SJCRH30 (cell line): ENCODE results near the gene ENPP3. TPM values are rescaled to one million over a fixed set of nuclear protein-coding genes. Genes with fewer than 3 reads are reported as not detected.
A peak's percentile ranks its signal among the peaks of the same experiment; 100 is the strongest.
"Not testable (repeated sequence)": the region's sequence is repeated elsewhere in the genome, so short reads cannot be mapped to it uniquely, and the experiment has no call there.

ENCODE experiments used
- DNase-seq, 2 experiments: peaks; one replicate each; pipeline ENCODE4 v3.0.0-alpha.2; 2015 to 2020
- H3K27ac ChIP-seq: fragments of 250-450 bp; sonication (Bioruptor Pico); 2 replicates; pipeline ENCODE4 v1.5.1; 2020; ENCODE audit warnings: mild to moderate bottlenecking, moderate library complexity
- H3K27me3 ChIP-seq: fragments of 250-450 bp; sonication (Bioruptor Pico); 2 replicates; pipeline ENCODE4 v1.5.1; 2020; ENCODE audit warnings: mild to moderate bottlenecking, moderate library complexity
- H3K36me3 ChIP-seq: fragments of 250-450 bp; sonication (Bioruptor Pico); 2 replicates; pipeline ENCODE4 v1.5.1; 2020; ENCODE audit warnings: mild to moderate bottlenecking, moderate library complexity
- H3K4me1 ChIP-seq: fragments of 250-450 bp; sonication (Bioruptor Pico); 2 replicates; pipeline ENCODE4 v1.5.1; 2020; ENCODE audit warnings: mild to moderate bottlenecking, moderate library complexity
- H3K4me3 ChIP-seq: fragments of 250-450 bp; sonication (Bioruptor Pico); 2 replicates; pipeline ENCODE4 v1.5.1; 2020; ENCODE audit warnings: mild to moderate bottlenecking, moderate library complexity
- H3K9me3 ChIP-seq: fragments of 250-450 bp; sonication (Bioruptor Pico); replicated peaks from 2 replicates; pipeline ENCODE4 v1.5.1; 2020; ENCODE audit warnings: mild to moderate bottlenecking, moderate library complexity
- total RNA-seq: library from RNA; depleted of rRNA; stranded (reverse); fragments of >200 nt; shearing (Covaris generic); gene quantifications from 2 replicates; pipeline ENCODE4 v1.2.3, GENCODE V29; 2014

Gene ENPP3
- total RNA-seq, 1 experiment from 2014 or later, result 1.1 TPM

GRCh38 chr6:131688286-131688685, 51.2 kb downstream of the ENPP3 start:
- H3K36me3 ChIP-seq, result no peaks in the 10 kb centered on the region; the same call in 1 of the 2 replicates
- no peaks in the 10 kb centered on the region for H3K9me3 ChIP-seq
- no peaks in the 10 kb centered on the region for H3K27me3 ChIP-seq
- DNase-seq, result no peak
- no peak overlapping the region for H3K27ac ChIP-seq
- H3K4me3 ChIP-seq, result no peak overlapping the region
- no peaks in the 10 kb centered on the region for H3K4me1 ChIP-seq

- Histone ChIP-seq H3K9me3 (no peaks in the 10 kb centered on the region), H3K27me3 (no peaks in the 10 kb centered on the region), H3K27ac (no peak overlapping the region), H3K36me3 (no peaks in the 10 kb centered on the region; the same call in 1 of the 2 replicates), H3K4me1 (no peaks in the 10 kb centered on the region), H3K4me3 (no peak overlapping the region)
- DNase-seq, result no peak
These were observed 54.9 kb downstream of the ENPP3 start for GRCh38 chr6:131692031-131692430.

GRCh38 chr6:131692589-131692988, 55.5 kb downstream of the ENPP3 start:
- no peak overlapping the region for H3K4me3 ChIP-seq
- H3K27ac ChIP-seq, result no peak overlapping the region
- H3K27me3 ChIP-seq, result no peaks in the 10 kb centered on the region
- no peaks in the 10 kb centered on the region for H3K4me1 ChIP-seq
- H3K9me3 ChIP-seq, result no peaks in the 10 kb centered on the region
- H3K36me3 ChIP-seq, result no peaks in the 10 kb centered on the region
- DNase-seq, result no peak

GRCh38 chr6:131693384-131693783, 56.3 kb downstream of the ENPP3 start:
- H3K36me3 ChIP-seq, result no peaks in the 10 kb centered on the region
- no peak for DNase-seq
- no peaks in the 10 kb centered on the region for H3K27me3 ChIP-seq
- no peaks in the 10 kb centered on the region for H3K9me3 ChIP-seq
- no peak overlapping the region for H3K27ac ChIP-seq
- no peak overlapping the region for H3K4me3 ChIP-seq
- H3K4me1 ChIP-seq, result no peaks in the 10 kb centered on the region

GRCh38 chr6:131694832-131695426, 57.8 kb downstream of the ENPP3 start:
- Histone ChIP-seq H3K27ac (no peak overlapping the region), H3K36me3 (no peaks in the 10 kb centered on the region), H3K4me1 (no peaks in the 10 kb centered on the region), H3K27me3 (no peaks in the 10 kb centered on the region), H3K9me3 (no peaks in the 10 kb centered on the region), H3K4me3 (no peak overlapping the region)
- peak; percentile 59 to 87 for DNase-seq

- no peak overlapping the region for H3K4me3 ChIP-seq
- no peaks in the 10 kb centered on the region for H3K36me3 ChIP-seq
- no peaks in the 10 kb centered on the region for H3K27me3 ChIP-seq
- H3K4me1 ChIP-seq, result no peaks in the 10 kb centered on the region
- no peaks in the 10 kb centered on the region for H3K9me3 ChIP-seq
- no peak for DNase-seq
- no peak overlapping the region for H3K27ac ChIP-seq
These were observed 59.9 kb downstream of the ENPP3 start for GRCh38 chr6:131696956-131697355.

- H3K4me1 ChIP-seq, H3K36me3 ChIP-seq, H3K27ac ChIP-seq, H3K4me3 ChIP-seq, H3K27me3 ChIP-seq, DNase-seq, H3K9me3 ChIP-seq: not testable (repeated sequence)
These were observed 63.7 kb downstream of the ENPP3 start for GRCh38 chr6:131700851-131701250.

- not testable (repeated sequence) for H3K27ac ChIP-seq, H3K27me3 ChIP-seq, DNase-seq, H3K4me1 ChIP-seq, H3K36me3 ChIP-seq, H3K4me3 ChIP-seq, H3K9me3 ChIP-seq
These were observed 66.8 kb downstream of the ENPP3 start for GRCh38 chr6:131703905-131704304.

- not testable (repeated sequence) for H3K27me3 ChIP-seq, H3K9me3 ChIP-seq, H3K27ac ChIP-seq, H3K4me3 ChIP-seq, DNase-seq, H3K36me3 ChIP-seq, H3K4me1 ChIP-seq
These were observed 73.8 kb downstream of the ENPP3 start, which contains the start of gene CTAGE9 for GRCh38 chr6:131710917-131711316. Gene CTAGE9, minus strand, starts transcription at chr6:131711017. Its CDS starts 0 bp downstream, at chr6:131711017.

GRCh38 chr6:131715567-131715966, 78.5 kb downstream of the ENPP3 start:
- not testable (repeated sequence) for H3K36me3 ChIP-seq, H3K9me3 ChIP-seq, DNase-seq, H3K4me3 ChIP-seq, H3K27ac ChIP-seq, H3K4me1 ChIP-seq, H3K27me3 ChIP-seq

- Histone ChIP-seq H3K27ac (no peak overlapping the region), H3K4me3 (no peak overlapping the region), H3K4me1 (no peaks in the 10 kb centered on the region), H3K9me3 (no peaks in the 10 kb centered on the region), H3K27me3 (no peaks in the 10 kb centered on the region), H3K36me3 (no peaks in the 10 kb centered on the region)
- peak in 1 of 2 experiments; percentile 7 for DNase-seq
These were observed 80.9 kb downstream of the ENPP3 start for GRCh38 chr6:131717836-131718542.

GRCh38 chr6:131721161-131721560, 84.1 kb downstream of the ENPP3 start:
- Histone ChIP-seq H3K4me3 (no peak overlapping the region), H3K9me3 (no peaks in the 10 kb centered on the region), H3K36me3 (no peaks in the 10 kb centered on the region), H3K27ac (no peak overlapping the region), H3K4me1 (no peaks in the 10 kb centered on the region), H3K27me3 (no peaks in the 10 kb centered on the region)
- no peak for DNase-seq

- Histone ChIP-seq H3K27me3 (no peaks in the 10 kb centered on the region), H3K4me1 (no peaks in the 10 kb centered on the region), H3K36me3 (no peaks in the 10 kb centered on the region), H3K9me3 (no peaks in the 10 kb centered on the region), H3K4me3 (no peak overlapping the region), H3K27ac (no peak overlapping the region)
- no peak for DNase-seq
These were observed 87.0 kb downstream of the ENPP3 start for GRCh38 chr6:131724114-131724513.

- no peaks in the 10 kb centered on the region for H3K27me3 ChIP-seq
- no peaks in the 10 kb centered on the region for H3K4me1 ChIP-seq
- no peak overlapping the region for H3K4me3 ChIP-seq
- no peaks in the 10 kb centered on the region for H3K9me3 ChIP-seq
- H3K27ac ChIP-seq, result no peak overlapping the region
- no peaks in the 10 kb centered on the region for H3K36me3 ChIP-seq
- no peak for DNase-seq
These were observed 90.4 kb downstream of the ENPP3 start for GRCh38 chr6:131727467-131727866.

GRCh38 chr6:131727868-131728267, 90.8 kb downstream of the ENPP3 start:
- Histone ChIP-seq H3K4me1 (no peaks in the 10 kb centered on the region), H3K27ac (no peak overlapping the region), H3K27me3 (no peaks in the 10 kb centered on the region), H3K36me3 (no peaks in the 10 kb centered on the region), H3K4me3 (no peak overlapping the region), H3K9me3 (no peaks in the 10 kb centered on the region)
- no peak for DNase-seq
